Cardiac atrium fibroblast (primary cell): ENCODE measurements around the gene ZMIZ1. TPM values are rescaled to one million over a fixed set of nuclear protein-coding genes. Genes with fewer than 3 reads are reported as not detected.

Experiments used
- total RNA-seq: library from RNA; depleted of rRNA; stranded (reverse); fragments of >200 nt; gene quantifications from 2 replicates; pipeline ENCODE4 v1.2.3, GENCODE V29; 2015

Gene ZMIZ1
- 19.1 and 24.3 TPM in 2 replicates for total RNA-seq

DNA sequence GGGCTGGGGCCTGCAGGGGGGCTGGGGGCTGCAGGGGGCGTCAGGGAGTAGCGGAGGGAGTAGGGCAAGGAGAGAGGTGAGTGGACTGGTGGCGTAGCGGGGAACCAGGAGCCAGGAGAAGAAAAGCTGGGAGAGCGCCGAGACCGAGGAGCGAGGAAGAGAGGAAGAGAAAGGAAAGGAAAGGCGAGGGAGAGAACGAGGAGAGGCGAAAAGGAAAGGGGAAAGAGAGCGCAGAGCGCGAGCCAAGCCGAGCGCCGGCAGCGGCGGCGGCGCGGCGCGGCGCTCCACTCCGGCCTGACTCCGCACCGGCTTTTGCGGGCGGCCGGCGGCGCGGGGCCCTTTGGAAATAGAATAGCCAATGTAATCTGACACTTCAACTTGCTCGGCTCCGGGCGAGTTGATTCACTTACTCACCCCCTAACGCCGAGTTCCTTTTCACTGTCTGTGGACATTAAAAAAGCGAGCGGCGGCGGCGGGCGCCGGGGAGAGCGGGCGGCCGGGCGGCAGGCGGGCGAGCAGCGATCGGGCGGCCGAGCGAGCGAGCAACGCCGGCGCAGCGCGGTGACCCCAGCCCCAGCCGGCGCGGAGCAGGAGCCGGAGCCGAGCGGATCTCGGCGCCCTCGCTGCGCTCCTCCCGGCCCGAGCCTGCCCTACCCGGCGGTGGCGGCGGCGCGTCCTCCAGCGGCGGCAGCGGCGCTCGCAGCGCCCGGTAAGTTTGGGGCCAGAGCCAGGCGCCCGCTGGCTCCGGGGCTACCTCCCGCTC, at the start of gene ZMIZ1:
TSS of gene ZMIZ1 (plus strand) at position 405 of the 763 bp plus-strand sequence. CDS start 132,667 bp downstream, outside the sequence.

DNA sequence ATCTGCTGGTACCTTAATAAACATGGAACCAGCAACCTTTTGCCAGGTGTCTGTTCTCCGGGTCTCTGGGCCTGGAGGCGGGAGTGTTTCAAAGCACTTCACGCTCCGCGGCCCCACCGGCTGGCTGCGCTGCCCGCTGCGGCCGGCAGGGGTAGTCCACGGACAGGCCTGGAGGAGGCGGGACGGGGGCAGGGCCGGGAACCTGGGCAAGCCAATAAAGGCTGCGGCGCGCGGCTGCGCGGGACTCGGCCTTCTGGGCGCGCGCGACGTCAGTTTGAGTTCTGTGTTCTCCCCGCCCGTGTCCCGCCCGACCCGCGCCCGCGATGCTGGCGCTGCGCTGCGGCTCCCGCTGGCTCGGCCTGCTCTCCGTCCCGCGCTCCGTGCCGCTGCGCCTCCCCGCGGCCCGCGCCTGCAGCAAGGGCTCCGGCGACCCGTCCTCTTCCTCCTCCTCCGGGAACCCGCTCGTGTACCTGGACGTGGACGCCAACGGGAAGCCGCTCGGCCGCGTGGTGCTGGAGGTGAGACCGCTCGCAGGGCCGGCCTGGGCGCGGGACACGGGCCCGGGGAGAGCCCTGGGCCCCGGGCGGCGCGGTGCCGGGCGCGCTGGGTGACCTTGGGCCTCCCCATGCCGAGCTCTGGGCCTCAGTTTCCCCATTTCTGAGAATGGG, 278.6 kb downstream of the ZMIZ1 start, which contains the start of gene PPIF:
TSS of gene PPIF (plus strand) at position 244 of the 668 bp plus-strand sequence. CDS start at position 324, 80 bp downstream.

